ENCODE data around the gene GDE1. TPM values are rescaled to one million over a fixed set of nuclear protein-coding genes. Genes with fewer than 3 reads are reported as not detected.

GDE1 gene
- total and polyA plus RNA-seq, 4 donors: 14.8 to 39.1 (median 23.6) TPM

DNA sequence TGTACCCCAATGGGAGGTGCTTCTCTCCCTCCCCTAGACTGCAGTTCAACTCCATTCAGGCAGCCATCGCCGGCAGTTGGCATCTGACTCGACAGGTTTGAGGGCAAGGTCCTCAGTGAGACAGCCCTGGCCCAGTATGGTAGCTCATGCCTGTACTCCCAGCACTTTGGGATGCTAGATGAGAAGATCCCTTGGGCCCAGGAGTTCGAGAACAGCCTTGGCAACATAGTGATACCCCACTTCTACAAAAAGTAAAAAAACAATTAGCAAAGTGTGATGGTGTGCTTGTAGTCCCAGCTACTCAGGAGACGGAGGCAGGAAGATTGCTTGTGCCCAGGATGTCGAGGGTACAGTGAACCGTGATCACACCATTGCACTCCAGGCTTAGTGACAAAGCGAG lies 45.7 kb upstream of the GDE1 start:
- H3K27ac ChIP-seq (ENCODE audit: low read depth in 1 of 2, low read length in 2 of 2): no peak overlapping the region
- H3K9me3 ChIP-seq (ENCODE audit: control insufficient read depth in 4 of 4, low read length in 3 of 4): no peaks in the 10 kb centered on the region
- DNase-seq (ENCODE audit: low spot score): no peak
- H3K27me3 ChIP-seq (ENCODE audit: control insufficient read depth in 4 of 4, insufficient read depth in 4 of 4, low read length in 3 of 4): no peaks in the 10 kb centered on the region
- TF ChIP-seq CTCF (IDR thresholded peaks at IDR 0.05; ENCODE audit: low read depth, low read length, missing input control): no peak
- TF ChIP-seq MAX (IDR thresholded peaks at IDR 0.05): no peak
- no peak for TF ChIP-seq RXRA (IDR thresholded peaks at IDR 0.05)
- TF ChIP-seq NR2F2 (IDR thresholded peaks at IDR 0.05): no peak
- TF ChIP-seq RAD21 (IDR thresholded peaks at IDR 0.05): no peak
- TF ChIP-seq HNF4A (conservative IDR thresholded peaks at IDR 0.05): no peak
- TF ChIP-seq EGR1 (IDR thresholded peaks at IDR 0.05; ENCODE audit: low read depth in 2 of 2): no peak
- no peak for TF ChIP-seq JUND (IDR thresholded peaks at IDR 0.05)
- no peak for TF ChIP-seq HNF4G (IDR thresholded peaks at IDR 0.05)
- no peak for TF ChIP-seq FOXA2 (IDR thresholded peaks at IDR 0.05)
- no peak for TF ChIP-seq FOXA1 (IDR thresholded peaks at IDR 0.05)
- TF ChIP-seq, protein P1, sequence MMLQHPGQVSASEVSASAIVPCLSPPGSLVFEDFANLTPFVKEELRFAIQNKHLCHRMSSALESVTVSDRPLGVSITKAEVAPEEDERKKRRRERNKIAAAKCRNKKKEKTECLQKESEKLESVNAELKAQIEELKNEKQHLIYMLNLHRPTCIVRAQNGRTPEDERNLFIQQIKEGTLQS (IDR thresholded peaks at IDR 0.05): no peak
- peaks cover 14 to 38% (median 18%) of the 10 kb centered on the region in 4 donors for H3K36me3 ChIP-seq (ENCODE audit: control insufficient read depth in 4 of 4, insufficient read depth in 3 of 4, low read depth in 1 of 4, low read length in 3 of 4)
- no peak overlapping the region for H3K9ac ChIP-seq (ENCODE audit: low read depth in 1 of 2, low read length in 2 of 2)
- H3K4me1 ChIP-seq (ENCODE audit: control insufficient read depth in 4 of 4, insufficient read depth in 4 of 4, low read length in 3 of 4): no peaks in the 10 kb centered on the region
- WGBS: 89% methylated on average over 8 of the region's 8 CpGs
- no peak overlapping the region for H3K4me3 ChIP-seq (ENCODE audit: low read depth in 1 of 3, low read length in 3 of 3)

GRCh38 chr16:19566362-19566761 lies 44.5 kb upstream of the GDE1 start:
- no peaks in the 10 kb centered on the region for H3K4me1 ChIP-seq (ENCODE audit: control insufficient read depth in 4 of 4, insufficient read depth in 4 of 4, low read length in 3 of 4)
- no peak overlapping the region for H3K9ac ChIP-seq (ENCODE audit: low read depth in 1 of 2, low read length in 2 of 2)
- H3K27ac ChIP-seq (ENCODE audit: low read depth in 1 of 2, low read length in 2 of 2): no peak overlapping the region
- no peak for DNase-seq (ENCODE audit: low spot score)
- no peaks in the 10 kb centered on the region for H3K27me3 ChIP-seq (ENCODE audit: control insufficient read depth in 4 of 4, insufficient read depth in 4 of 4, low read length in 3 of 4)
- WGBS: 97% methylated on average over 3 of the region's 3 CpGs
- H3K4me3 ChIP-seq (ENCODE audit: low read depth in 1 of 3, low read length in 3 of 3): no peak overlapping the region
- no peak for TF ChIP-seq FOXA1 (IDR thresholded peaks at IDR 0.05)
- TF ChIP-seq RAD21 (IDR thresholded peaks at IDR 0.05): no peak
- TF ChIP-seq TAF1 (conservative IDR thresholded peaks at IDR 0.05): no peak
- TF ChIP-seq FOXA2 (IDR thresholded peaks at IDR 0.05): no peak
- no peak for TF ChIP-seq RXRA (IDR thresholded peaks at IDR 0.05)
- TF ChIP-seq HNF4G (IDR thresholded peaks at IDR 0.05): no peak
- TF ChIP-seq EGR1 (IDR thresholded peaks at IDR 0.05; ENCODE audit: low read depth in 2 of 2): no peak
- TF ChIP-seq REST (IDR thresholded peaks at IDR 0.05): no peak
- TF ChIP-seq YY1 (IDR thresholded peaks at IDR 0.05): no peak
- no peak for TF ChIP-seq JUND (IDR thresholded peaks at IDR 0.05)
- no peak for TF ChIP-seq HNF4A (conservative IDR thresholded peaks at IDR 0.05)
- no peaks in the 10 kb centered on the region for H3K9me3 ChIP-seq (ENCODE audit: control insufficient read depth in 4 of 4, low read length in 3 of 4)
- peaks cover 13 to 31% (median 16%) of the 10 kb centered on the region in 4 donors for H3K36me3 ChIP-seq (ENCODE audit: control insufficient read depth in 4 of 4, insufficient read depth in 3 of 4, low read depth in 1 of 4, low read length in 3 of 4)
